Rectal smooth muscle tissue (tissue), 1 donor: ENCODE data around the gene ZBTB1.

Experiments used
- H3K27ac ChIP-seq: one replicate; pipeline ENCODE4 v1.7.0; 2013; ENCODE audit warnings: low read depth, low read length, inconsistent platforms
- H3K27me3 ChIP-seq: one replicate; pipeline ENCODE4 v1.7.0; 2013; ENCODE audit warnings: low read length; ENCODE audit not compliant: control insufficient read depth, insufficient read depth
- H3K36me3 ChIP-seq: one replicate; pipeline ENCODE4 v1.7.0; 2013; ENCODE audit warnings: low read length; ENCODE audit not compliant: control insufficient read depth, insufficient read depth
- H3K4me1 ChIP-seq: one replicate; pipeline ENCODE4 v1.7.0; 2013; ENCODE audit warnings: low read length; ENCODE audit not compliant: control insufficient read depth, insufficient read depth
- H3K4me3 ChIP-seq: one replicate; pipeline ENCODE4 v1.7.0; 2013; ENCODE audit warnings: low read length
- H3K9ac ChIP-seq: one replicate; pipeline ENCODE4 v1.7.0; 2013; ENCODE audit warnings: low read length

ZBTB1 gene

GRCh38 chr14:64502456-64502855, 2.1 kb upstream of the ZBTB1 start:
- Histone ChIP-seq H3K9ac (peak overlapping the region; percentile 100), H3K4me3 (peak overlapping the region; percentile 97), H3K27ac (peak overlapping the region; percentile 99), H3K4me1 (peaks cover 20% of the 10 kb centered on the region), H3K27me3 (no peaks in the 10 kb centered on the region), H3K36me3 (no peaks in the 10 kb centered on the region)

DNA sequence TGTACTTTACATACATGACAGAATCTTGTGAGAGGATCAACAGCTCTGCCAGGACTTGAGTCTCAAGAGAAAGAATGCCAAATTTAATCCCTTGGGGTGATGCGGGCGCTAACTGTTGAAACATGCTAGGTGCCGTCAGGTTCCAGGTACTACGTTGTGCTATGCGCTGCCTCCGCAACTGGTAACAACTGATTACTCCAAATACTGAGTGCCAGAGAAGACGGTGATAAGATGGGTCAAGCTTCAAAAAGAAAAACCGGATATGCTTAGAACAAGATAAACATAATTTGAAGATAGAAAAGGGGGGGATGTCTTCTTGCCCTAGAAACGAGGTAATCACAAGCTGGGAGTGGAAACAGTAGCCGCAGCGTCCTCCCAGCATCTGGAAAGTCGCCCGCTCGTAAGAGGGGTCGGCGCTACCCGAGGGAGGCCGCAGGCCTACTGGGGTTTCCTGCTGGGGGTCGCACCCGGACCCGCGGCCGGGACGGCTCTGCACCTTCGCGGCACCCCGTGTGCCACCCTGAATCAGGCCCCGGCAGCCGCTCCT, 1.6 kb upstream of the ZBTB1 start:
- no peaks in the 10 kb centered on the region for H3K36me3 ChIP-seq
- H3K27ac ChIP-seq = peak overlapping the region; percentile 99
- H3K4me1 ChIP-seq = peaks cover 20% of the 10 kb centered on the region
- peak overlapping the region; percentile 100 for H3K9ac ChIP-seq
- H3K27me3 ChIP-seq = no peaks in the 10 kb centered on the region
- H3K4me3 ChIP-seq = peak overlapping the region; percentile 97

- Histone ChIP-seq H3K4me1 (peaks cover 20% of the 10 kb centered on the region), H3K4me3 (peak within 1 kb of the TSS; percentile 97), H3K9ac (peak within 1 kb of the TSS; percentile 100), H3K27ac (peak within 1 kb of the TSS; percentile 99), H3K27me3 (no peaks in the 10 kb centered on the region), H3K36me3 (no peaks in the 10 kb centered on the region)
Measured at GRCh38 chr14:64503434-64504309, 898 bp upstream of the ZBTB1 start, which contains the start of gene ZBTB25. Gene ZBTB25 (minus strand): TSS chr14:64503838. CDS start chr14:64490533, 13,305 bp downstream.

DNA sequence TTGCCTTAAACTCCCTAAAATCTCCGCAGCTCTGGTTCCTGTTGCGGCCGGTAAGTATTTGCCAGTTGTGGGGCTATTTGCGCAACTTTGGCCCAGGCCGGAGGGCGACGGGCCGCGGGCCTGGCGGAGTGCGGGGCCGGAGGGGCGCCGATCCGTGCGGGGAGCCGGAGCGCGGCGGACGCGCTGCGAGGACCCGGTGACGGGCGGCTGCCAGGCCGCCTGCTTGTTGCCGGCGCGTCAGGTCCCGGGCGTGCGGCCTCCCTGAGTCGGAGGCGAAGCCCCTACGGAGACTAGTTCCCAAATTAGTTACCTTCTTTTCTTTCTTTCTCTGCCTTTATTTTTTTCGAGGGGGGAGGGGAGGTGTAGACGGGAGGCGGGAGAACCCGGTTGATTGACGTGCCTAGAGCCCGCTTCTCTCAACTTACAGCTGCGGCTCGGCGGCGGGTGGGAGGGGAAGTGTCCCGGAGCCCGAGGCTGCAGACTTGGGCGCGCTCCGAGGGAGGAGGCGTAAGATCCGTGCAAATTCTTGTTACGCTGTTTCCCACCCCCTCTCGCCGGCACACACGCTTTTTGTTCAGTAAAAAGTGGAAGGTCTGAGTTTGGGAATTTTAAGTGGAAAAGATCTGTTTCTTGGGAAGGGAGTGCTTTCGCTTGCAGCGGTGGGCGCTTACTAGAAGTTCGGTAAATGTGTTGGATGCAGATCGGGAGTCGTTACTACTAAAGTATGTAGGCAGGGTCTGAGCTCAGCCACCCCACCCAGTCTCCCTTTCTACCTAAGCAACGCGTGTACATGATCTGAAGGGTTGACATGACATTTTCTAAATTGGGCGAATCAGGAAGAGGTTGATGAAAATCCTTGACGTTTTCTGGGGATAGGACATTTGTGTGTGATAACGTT, 576 bp downstream of the ZBTB1 start:
- H3K4me3 ChIP-seq = peak overlapping the region; percentile 97
- H3K36me3 ChIP-seq = no peaks in the 10 kb centered on the region
- H3K27me3 ChIP-seq = no peaks in the 10 kb centered on the region
- peaks cover 20% of the 10 kb centered on the region for H3K4me1 ChIP-seq
- peak overlapping the region; percentile 84 for H3K9ac ChIP-seq
- peak overlapping the region; percentile 99 for H3K27ac ChIP-seq

GRCh38 chr14:64506721-64507120, 2.2 kb downstream of the ZBTB1 start:
- no peaks in the 10 kb centered on the region for H3K27me3 ChIP-seq
- H3K9ac ChIP-seq = no peak overlapping the region
- no peak overlapping the region for H3K4me3 ChIP-seq
- H3K27ac ChIP-seq = peak overlapping the region; percentile 18
- H3K36me3 ChIP-seq = no peaks in the 10 kb centered on the region
- H3K4me1 ChIP-seq = peaks cover 15% of the 10 kb centered on the region

GRCh38 chr14:64507376-64508156, 3.0 kb downstream of the ZBTB1 start:
- Histone ChIP-seq H3K36me3 (no peaks in the 10 kb centered on the region), H3K9ac (no peak overlapping the region), H3K4me3 (no peak overlapping the region), H3K27ac (no peak overlapping the region), H3K4me1 (peaks cover 6% of the 10 kb centered on the region), H3K27me3 (no peaks in the 10 kb centered on the region)

DNA sequence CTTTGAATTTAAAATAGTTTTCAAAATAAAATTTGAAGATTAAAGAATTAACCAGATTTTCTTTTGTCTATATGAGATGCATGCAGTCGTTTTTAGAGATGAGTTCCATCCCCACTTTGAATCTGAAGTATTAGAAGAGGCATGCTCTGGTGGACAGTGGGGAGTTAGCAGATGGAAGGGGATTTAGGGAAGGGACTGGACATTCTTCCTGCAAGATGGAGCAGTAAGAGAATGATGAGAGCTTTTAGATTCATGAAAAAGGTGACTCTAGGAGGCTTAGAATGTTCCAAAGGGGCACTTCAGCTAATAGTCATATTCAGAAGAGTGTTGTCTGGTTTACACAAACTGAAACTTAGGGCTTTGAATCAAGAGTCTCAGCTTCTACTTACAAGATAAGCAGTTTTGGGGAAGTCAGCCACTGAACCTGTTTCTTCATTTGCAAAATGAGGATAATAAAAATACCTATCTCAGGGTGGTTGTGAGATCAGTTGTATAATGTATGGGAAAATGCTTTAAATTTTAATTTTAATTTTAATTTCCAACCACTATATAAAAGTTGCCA, 3.7 kb downstream of the ZBTB1 start:
- Histone ChIP-seq H3K4me1 (peaks cover 4% of the 10 kb centered on the region), H3K27me3 (no peaks in the 10 kb centered on the region), H3K9ac (no peak overlapping the region), H3K4me3 (no peak overlapping the region), H3K27ac (no peak overlapping the region), H3K36me3 (no peaks in the 10 kb centered on the region)

GRCh38 chr14:64509036-64509435, 4.5 kb downstream of the ZBTB1 start:
- Histone ChIP-seq H3K27ac (no peak overlapping the region), H3K27me3 (no peaks in the 10 kb centered on the region), H3K4me1 (peaks cover 4% of the 10 kb centered on the region), H3K4me3 (no peak overlapping the region), H3K36me3 (no peaks in the 10 kb centered on the region), H3K9ac (no peak overlapping the region)

GRCh38 chr14:64510825-64511671, 6.5 kb downstream of the ZBTB1 start:
- H3K4me1 ChIP-seq = peaks cover 7% of the 10 kb centered on the region
- no peak overlapping the region for H3K9ac ChIP-seq
- H3K36me3 ChIP-seq = no peaks in the 10 kb centered on the region
- no peak overlapping the region for H3K27ac ChIP-seq
- no peak overlapping the region for H3K4me3 ChIP-seq
- H3K27me3 ChIP-seq = no peaks in the 10 kb centered on the region

- Histone ChIP-seq H3K9ac (no peak overlapping the region), H3K27ac (no peak overlapping the region), H3K27me3 (no peaks in the 10 kb centered on the region), H3K36me3 (no peaks in the 10 kb centered on the region), H3K4me1 (peaks cover 3% of the 10 kb centered on the region), H3K4me3 (no peak overlapping the region)
Measured at GRCh38 chr14:64513271-64513670, 8.7 kb downstream of the ZBTB1 start.

GRCh38 chr14:64515053-64515452, 10.5 kb downstream of the ZBTB1 start:
- no peak overlapping the region for H3K4me3 ChIP-seq
- H3K9ac ChIP-seq = no peak overlapping the region
- H3K27ac ChIP-seq = no peak overlapping the region
- H3K4me1 ChIP-seq = peaks cover 3% of the 10 kb centered on the region
- H3K27me3 ChIP-seq = no peaks in the 10 kb centered on the region
- no peaks in the 10 kb centered on the region for H3K36me3 ChIP-seq
